GM18858 (cell line): Measurements from ENCODE around the gene FOXN3.

Source experiments
- ATAC-seq: cut with Tn5 transposase; IDR thresholded peaks from one replicate; pipeline ENCODE4 v1.9.1; 2021; ENCODE audit not compliant: unreplicated experiment

FOXN3 gene

GRCh38 chr14:89365061-89365801 lies 51.8 kb downstream of the FOXN3 start:
- ATAC-seq, result peak; percentile 81

GRCh38 chr14:89364316-89364715 lies 52.7 kb downstream of the FOXN3 start:
- ATAC-seq, result no peak

- ATAC-seq, result no peak
These were observed 56.8 kb downstream of the FOXN3 start for GRCh38 chr14:89360277-89360676.

- no peak for ATAC-seq
These were observed 57.4 kb downstream of the FOXN3 start for GRCh38 chr14:89359477-89360222.

- no peak for ATAC-seq
These were observed 59.3 kb downstream of the FOXN3 start for GRCh38 chr14:89357655-89358297.

- ATAC-seq, result no peak
These were observed 60.1 kb downstream of the FOXN3 start for GRCh38 chr14:89356927-89357326.

DNA sequence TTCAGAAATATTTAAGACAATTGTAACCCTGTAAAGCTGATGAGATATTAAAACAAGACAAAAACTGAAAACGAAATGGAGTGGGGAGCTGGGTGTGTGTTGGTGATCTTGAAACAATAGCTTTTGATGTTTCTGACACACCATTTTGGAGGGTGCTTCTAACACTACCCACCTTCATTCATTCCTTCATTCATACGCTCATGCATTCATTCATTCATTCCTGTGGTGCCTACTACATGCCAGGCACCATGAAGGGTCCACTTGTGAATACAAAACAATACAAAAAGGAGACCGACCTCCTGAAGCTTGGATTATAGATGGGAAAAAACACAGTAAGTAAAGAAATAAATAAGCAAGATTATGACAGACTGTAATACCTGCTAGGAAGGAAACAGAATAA lies 60.5 kb downstream of the FOXN3 start:
- ATAC-seq, result no peak

DNA sequence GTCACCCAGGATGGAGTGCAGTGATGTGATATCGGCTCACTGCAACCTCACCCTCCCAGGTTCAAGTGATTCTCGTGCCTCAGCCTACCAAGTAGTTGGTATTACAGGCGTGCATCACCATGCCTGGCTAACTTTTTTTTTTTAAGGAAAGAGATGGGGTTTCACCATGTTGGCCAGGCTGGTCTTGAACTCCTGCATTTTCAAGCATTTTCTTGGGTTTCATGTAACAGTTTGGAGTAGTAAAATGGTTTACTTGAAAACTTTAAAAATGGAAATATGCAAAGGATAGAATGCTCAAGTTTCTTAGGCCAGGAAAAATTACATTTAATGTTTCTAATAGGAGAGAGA lies 63.3 kb downstream of the FOXN3 start:
- ATAC-seq, result no peak

DNA sequence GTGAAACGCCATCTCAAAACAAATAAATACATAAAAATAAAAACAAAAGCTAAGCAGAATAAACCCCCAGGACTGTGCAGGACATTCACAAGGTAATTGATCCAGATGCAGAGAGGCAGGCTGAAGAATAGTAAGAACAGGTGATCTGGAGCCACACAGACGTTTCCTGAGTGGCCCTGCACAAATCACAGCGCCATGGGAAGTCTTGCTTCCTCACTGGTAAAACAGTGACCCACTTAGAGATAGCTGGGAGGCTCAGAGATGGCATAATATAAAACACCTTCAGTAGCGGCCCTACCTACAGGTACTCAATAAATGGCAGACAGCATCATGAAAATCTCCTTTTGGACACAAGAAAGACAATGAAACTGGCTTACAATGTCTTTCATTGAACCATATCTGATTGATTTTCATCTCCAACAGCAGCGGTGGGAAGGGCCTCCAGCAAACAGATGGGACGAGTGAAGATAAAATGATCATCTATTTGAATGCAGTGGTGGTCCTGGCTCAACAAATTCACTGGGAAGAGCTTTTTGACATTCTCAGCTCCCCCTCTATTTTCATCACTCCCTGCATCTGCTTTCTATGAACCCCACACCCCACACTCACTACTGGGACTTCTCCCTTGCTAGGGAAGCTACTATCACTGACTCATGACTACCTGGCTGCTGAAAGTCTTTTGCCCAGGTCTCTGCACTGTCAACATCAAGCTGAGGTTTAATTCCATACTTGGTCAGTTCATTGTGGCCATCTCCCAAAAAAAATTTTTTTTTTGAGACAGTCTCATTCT lies 63.9 kb downstream of the FOXN3 start:
- ATAC-seq, result no peak

GRCh38 chr14:89351516-89352404 lies 65.3 kb downstream of the FOXN3 start:
- ATAC-seq, result peak; percentile 59

DNA sequence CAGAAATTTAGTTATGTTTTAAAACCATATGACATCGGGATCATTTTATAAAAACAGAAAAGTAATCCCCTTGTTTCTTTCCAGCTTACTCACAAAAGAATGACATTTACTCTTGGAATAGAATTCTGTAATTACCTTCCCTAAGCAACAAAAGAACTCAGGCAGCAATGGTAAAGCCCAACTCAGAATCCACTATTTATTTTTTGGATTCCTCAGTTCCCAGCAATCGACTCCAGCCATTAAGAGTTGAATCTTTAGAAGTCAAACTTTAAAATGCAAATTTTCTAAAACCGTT lies 65.9 kb downstream of the FOXN3 start:
- ATAC-seq, result no peak

GRCh38 chr14:89350152-89350551 lies 66.9 kb downstream of the FOXN3 start:
- ATAC-seq, result no peak

DNA sequence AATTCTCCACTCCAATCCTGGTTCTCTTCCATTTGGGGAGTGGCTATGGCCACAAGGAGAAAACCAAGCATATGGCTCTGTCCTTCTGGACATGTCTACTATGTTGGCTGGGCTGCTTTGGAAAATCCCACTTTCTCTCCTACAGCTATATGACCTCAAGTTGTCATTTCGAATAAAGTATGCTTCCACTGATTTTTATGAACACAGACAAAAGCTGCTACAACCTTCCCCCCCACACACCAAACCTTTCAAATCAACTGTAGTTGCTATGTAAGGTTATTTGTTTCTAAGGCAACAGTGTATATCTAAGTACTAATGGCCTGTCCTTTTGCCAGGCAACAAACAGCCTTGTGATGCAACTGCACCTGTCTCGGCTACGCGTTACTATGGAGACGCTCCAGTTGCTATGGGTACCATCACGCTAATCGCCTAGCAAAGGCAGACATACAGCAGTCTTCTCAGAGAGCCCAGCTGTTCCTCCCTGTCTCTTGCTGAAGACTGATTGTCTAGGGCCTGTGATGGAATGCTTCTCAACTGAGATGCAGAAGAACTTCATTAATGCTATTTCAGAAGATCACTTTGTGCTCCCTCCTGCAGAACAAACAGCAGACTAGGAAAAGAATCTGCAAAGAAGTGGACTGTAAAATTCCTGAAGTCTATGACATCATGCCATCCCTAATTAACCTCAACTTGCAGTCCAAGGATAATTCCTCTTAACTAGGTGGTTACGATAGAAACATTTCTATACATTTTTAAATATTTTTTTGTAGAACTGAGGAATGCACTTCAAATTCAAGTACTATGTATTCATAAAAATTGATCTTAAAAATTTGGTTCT lies 67.6 kb downstream of the FOXN3 start:
- ATAC-seq, result no peak

- ATAC-seq, result no peak
These were observed 68.3 kb downstream of the FOXN3 start for GRCh38 chr14:89348722-89349121.

GRCh38 chr14:89347885-89348284 lies 69.1 kb downstream of the FOXN3 start:
- no peak for ATAC-seq

DNA sequence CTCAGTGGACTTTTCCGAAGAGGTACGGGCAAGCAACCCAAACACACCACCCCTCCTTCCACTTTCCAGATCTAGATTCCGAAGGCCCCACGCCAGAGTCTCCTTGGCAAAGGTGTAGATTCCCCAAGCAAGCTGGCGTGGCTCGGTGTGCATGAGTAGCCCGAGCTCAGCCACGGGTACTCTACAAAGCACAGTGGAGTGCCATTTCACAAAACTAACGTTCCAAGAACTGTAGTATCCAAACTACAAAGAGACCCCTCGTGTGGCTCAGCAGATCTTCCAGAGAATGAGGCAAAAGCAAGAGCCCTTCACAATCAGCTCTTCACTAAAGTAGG lies 72.1 kb downstream of the FOXN3 start:
- ATAC-seq, result no peak

DNA sequence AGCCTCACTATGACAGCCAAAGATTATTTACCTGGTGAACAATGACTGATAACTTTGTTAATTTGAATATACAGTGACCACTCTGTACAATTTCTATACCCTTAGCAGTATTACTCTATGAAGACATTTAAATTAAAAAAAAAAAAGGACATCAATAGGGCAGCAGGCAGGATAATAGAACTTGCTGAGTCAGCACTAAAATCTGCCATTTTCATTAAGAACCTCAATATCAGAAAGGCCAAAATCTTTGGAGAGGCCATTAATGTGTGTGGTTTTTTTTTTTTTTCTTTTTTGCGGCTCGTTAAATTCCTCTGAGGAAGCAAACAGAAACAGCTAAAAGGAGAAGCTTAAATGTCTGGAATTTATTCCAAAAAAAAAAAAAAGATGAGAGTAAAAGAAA lies 73.7 kb downstream of the FOXN3 start:
- no peak for ATAC-seq

GRCh38 chr14:89342049-89342448 lies 75.0 kb downstream of the FOXN3 start:
- no peak for ATAC-seq

DNA sequence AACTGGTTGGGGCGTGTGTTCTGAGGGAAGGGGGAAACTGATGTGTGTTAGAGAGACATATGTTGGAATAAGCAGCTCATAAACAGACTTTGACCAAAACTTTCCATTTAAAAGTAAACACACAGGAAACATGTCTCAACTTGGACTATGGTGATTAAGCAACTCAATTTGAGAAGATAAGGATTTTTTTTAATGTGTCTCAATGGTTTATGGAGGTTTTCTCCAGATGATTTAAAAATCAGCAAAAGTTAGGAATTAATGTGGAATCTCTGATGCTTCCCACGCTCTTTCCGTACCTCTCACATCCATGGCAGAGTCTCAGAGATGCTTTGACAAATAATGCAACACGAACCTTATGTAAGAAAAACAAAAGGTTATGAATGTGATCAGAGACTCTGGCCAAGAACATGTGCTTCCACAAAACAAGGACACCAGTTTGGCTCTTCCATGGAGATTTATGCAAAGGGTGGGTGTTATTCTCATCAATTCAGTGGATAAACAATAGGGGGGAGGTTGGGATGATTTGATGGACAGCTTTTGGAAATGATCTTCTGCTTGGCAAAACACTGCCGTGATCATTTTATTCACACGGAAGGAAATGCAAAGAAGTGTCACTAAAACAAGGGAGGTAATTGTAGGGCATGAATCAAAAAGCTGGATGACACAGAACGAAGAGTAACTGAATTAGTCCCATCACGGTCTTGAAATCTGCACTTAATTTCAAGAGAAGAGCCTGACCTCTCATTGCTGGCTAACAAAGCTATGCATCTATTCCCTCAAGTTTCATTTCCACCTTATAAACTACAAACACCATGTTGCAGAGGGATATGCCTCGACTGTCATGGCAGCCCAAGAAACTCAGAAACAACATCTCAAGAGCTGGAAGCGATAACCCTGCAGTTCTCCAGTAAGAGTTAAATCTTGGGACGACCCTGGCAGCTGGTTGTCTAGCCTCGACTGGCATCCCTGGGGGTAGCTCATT lies 76.5 kb downstream of the FOXN3 start:
- ATAC-seq, result no peak
